ENCODE measurements around the gene ELANE.

- no peak for TF ChIP-seq CTCF (conservative IDR thresholded peaks at IDR 0.05 in 1 of 2, IDR thresholded peaks at IDR 0.05 in 1 of 2; ENCODE audit: extremely low read depth in 1 of 2, insufficient read depth in 1 of 2, low read depth in 1 of 2, low read length in 2 of 2)
- TF ChIP-seq EZH2 (IDR thresholded peaks at IDR 0.05; ENCODE audit: borderline replicate concordance, low read length), result no peak
These were observed 21.0 kb downstream of the ELANE start for GRCh38 chr19:873084-873483.
